ENCODE results near the gene POLA1.
"Not testable (repeated sequence)": the region's sequence is repeated elsewhere in the genome, so short reads cannot be mapped to it uniquely, and the experiment has no call there.

POLA1 gene

GRCh38 chrX:24693453-24694202 lies at the start of gene POLA1:
POLA1 (plus strand) TSS chrX:24693918; CDS start chrX:24693962, 44 bp downstream.
- DNase-seq = peak; percentile 85

GRCh38 chrX:24646006-24646405 lies 47.7 kb upstream of the POLA1 start:
- DNase-seq = no peak

- no peak for DNase-seq
Measured at GRCh38 chrX:24646745-24647182, 47.0 kb upstream of the POLA1 start.

- DNase-seq = peak; percentile 74
Measured at GRCh38 chrX:24647257-24648058, 46.3 kb upstream of the POLA1 start, which contains the start of gene PCYT1B. PCYT1B (minus strand) TSS chrX:24647347; CDS start chrX:24647105, 242 bp downstream.

- no peak for DNase-seq
Measured at GRCh38 chrX:24648495-24648894, 45.2 kb upstream of the POLA1 start.

- DNase-seq = no peak
Measured at GRCh38 chrX:24651783-24652182, 41.9 kb upstream of the POLA1 start.

GRCh38 chrX:24655679-24656078 lies 38.0 kb upstream of the POLA1 start:
- not testable (repeated sequence) for DNase-seq

GRCh38 chrX:24657671-24658386 lies 35.9 kb upstream of the POLA1 start:
- no peak for DNase-seq

GRCh38 chrX:24658421-24658820 lies 35.3 kb upstream of the POLA1 start:
- no peak for DNase-seq

GRCh38 chrX:24659106-24659505 lies 34.6 kb upstream of the POLA1 start:
- DNase-seq = no peak

GRCh38 chrX:24659646-24660045 lies 34.1 kb upstream of the POLA1 start:
- DNase-seq = no peak

- no peak for DNase-seq
Measured at GRCh38 chrX:24661292-24661691, 32.4 kb upstream of the POLA1 start.

- no peak for DNase-seq
Measured at GRCh38 chrX:24662352-24662751, 31.4 kb upstream of the POLA1 start.

- no peak for DNase-seq
Measured at GRCh38 chrX:24668111-24668510, 25.6 kb upstream of the POLA1 start.

GRCh38 chrX:24672701-24673190 lies 21.0 kb upstream of the POLA1 start:
- DNase-seq = no peak

- DNase-seq = no peak
Measured at GRCh38 chrX:24673424-24673823, 20.3 kb upstream of the POLA1 start.

GRCh38 chrX:24676403-24677024 lies 17.2 kb upstream of the POLA1 start:
- DNase-seq = no peak

GRCh38 chrX:24682739-24683432 lies 10.8 kb upstream of the POLA1 start:
- DNase-seq = no peak

GRCh38 chrX:24684048-24684447 lies 9.7 kb upstream of the POLA1 start:
- no peak for DNase-seq

GRCh38 chrX:24692305-24692704 lies 1.4 kb upstream of the POLA1 start:
- DNase-seq = no peak

GRCh38 chrX:24694825-24695224 lies 1.1 kb downstream of the POLA1 start:
- DNase-seq = no peak

GRCh38 chrX:24696294-24696693 lies 2.6 kb downstream of the POLA1 start:
- DNase-seq = no peak
